GM19438 (cell line): ENCODE results near the gene MAD2L1.
"Not testable (repeated sequence)": the region's sequence is repeated elsewhere in the genome, so short reads cannot be mapped to it uniquely, and the experiment has no call there.

ENCODE experiments used
- ATAC-seq: cut with Tn5 transposase; IDR thresholded peaks from one replicate; pipeline ENCODE4 v1.9.1; 2021; ENCODE audit warnings: low read depth; ENCODE audit not compliant: unreplicated experiment

The MAD2L1 gene

GRCh38 chr4:120066517-120067340 is at the start of gene MAD2L1:
Gene MAD2L1, minus strand, starts transcription at chr4:120066848. Its CDS starts 114 bp downstream, at chr4:120066734.
- peak; percentile 79 for ATAC-seq

- no peak for ATAC-seq
Measured at GRCh38 chr4:120111745-120112144, 45.1 kb upstream of the MAD2L1 start.

- no peak for ATAC-seq
Measured at GRCh38 chr4:120109406-120109805, 42.8 kb upstream of the MAD2L1 start.

- peak; percentile 99 for ATAC-seq
Measured at GRCh38 chr4:120105472-120105871, 38.8 kb upstream of the MAD2L1 start.

- no peak for ATAC-seq
Measured at GRCh38 chr4:120096508-120097297, 30.1 kb upstream of the MAD2L1 start.

GRCh38 chr4:120088507-120088906 is 21.9 kb upstream of the MAD2L1 start:
- ATAC-seq = no peak

- not testable (repeated sequence) for ATAC-seq
Measured at GRCh38 chr4:120088066-120088465, 21.4 kb upstream of the MAD2L1 start.

- no peak for ATAC-seq
Measured at GRCh38 chr4:120085705-120086104, 19.1 kb upstream of the MAD2L1 start.

GRCh38 chr4:120084327-120084726 is 17.7 kb upstream of the MAD2L1 start:
- ATAC-seq = no peak

GRCh38 chr4:120083152-120083551 is 16.5 kb upstream of the MAD2L1 start:
- no peak for ATAC-seq

GRCh38 chr4:120082251-120082650 is 15.6 kb upstream of the MAD2L1 start:
- ATAC-seq = no peak

GRCh38 chr4:120081726-120082125 is 15.1 kb upstream of the MAD2L1 start:
- no peak for ATAC-seq

- no peak for ATAC-seq
Measured at GRCh38 chr4:120080533-120080932, 13.9 kb upstream of the MAD2L1 start.

GRCh38 chr4:120079839-120080520 is 13.3 kb upstream of the MAD2L1 start:
- ATAC-seq = no peak

GRCh38 chr4:120078216-120078615 is 11.6 kb upstream of the MAD2L1 start:
- no peak for ATAC-seq

GRCh38 chr4:120071192-120071795 is 4.6 kb upstream of the MAD2L1 start:
- no peak for ATAC-seq

- no peak for ATAC-seq
Measured at GRCh38 chr4:120070196-120070595, 3.5 kb upstream of the MAD2L1 start.

GRCh38 chr4:120065974-120066516 is 603 bp downstream of the MAD2L1 start:
- peak; percentile 61 for ATAC-seq

- no peak for ATAC-seq
Measured at GRCh38 chr4:120064887-120065286, 1.8 kb downstream of the MAD2L1 start.

- not testable (repeated sequence) for ATAC-seq
Measured at GRCh38 chr4:120063711-120064110, 2.9 kb downstream of the MAD2L1 start.
